GM12873 (cell line): ENCODE data around the gene ETV7.

Experiments used
- TF ChIP-seq, protein P1 (sequence below): IDR thresholded peaks from 2 replicates; pipeline ENCODE4 v1.5.1; 2012; ENCODE audit warnings: low read depth, mild to moderate bottlenecking, moderate library complexity, low read length, control low read depth; ENCODE audit not compliant: insufficient read depth; ENCODE audit errors: missing control alignments

Gene ETV7

DNA sequence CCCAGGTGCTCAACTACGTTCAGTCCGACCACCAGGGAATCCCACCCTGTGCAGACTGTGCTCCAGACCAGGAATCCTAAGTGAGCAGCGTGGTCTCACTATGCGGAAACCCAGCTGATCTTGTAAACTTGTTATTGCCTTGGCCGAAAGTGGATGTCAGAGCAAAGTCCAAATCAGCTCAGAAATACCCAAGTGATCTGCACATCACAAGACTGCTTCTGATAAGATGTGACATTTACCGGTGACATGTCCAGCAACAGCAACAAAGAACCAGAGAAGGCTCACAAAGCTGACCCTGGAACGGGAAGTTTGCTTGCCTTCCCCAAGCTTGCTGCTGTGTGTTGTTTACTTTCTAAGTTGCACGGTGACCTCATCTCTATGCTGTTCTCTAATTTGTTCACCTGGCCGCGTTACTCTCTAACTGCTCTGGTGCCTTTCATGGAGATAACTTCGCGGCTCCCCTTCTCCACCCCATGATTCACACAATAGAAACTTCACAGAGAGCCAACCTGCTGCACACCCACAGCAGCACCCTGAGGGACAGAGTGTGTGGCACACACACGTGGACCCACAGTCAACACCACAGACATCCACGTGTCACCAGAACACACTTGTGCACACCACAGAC lies 52.5 kb downstream of the ETV7 start:
- TF ChIP-seq, protein P1, sequence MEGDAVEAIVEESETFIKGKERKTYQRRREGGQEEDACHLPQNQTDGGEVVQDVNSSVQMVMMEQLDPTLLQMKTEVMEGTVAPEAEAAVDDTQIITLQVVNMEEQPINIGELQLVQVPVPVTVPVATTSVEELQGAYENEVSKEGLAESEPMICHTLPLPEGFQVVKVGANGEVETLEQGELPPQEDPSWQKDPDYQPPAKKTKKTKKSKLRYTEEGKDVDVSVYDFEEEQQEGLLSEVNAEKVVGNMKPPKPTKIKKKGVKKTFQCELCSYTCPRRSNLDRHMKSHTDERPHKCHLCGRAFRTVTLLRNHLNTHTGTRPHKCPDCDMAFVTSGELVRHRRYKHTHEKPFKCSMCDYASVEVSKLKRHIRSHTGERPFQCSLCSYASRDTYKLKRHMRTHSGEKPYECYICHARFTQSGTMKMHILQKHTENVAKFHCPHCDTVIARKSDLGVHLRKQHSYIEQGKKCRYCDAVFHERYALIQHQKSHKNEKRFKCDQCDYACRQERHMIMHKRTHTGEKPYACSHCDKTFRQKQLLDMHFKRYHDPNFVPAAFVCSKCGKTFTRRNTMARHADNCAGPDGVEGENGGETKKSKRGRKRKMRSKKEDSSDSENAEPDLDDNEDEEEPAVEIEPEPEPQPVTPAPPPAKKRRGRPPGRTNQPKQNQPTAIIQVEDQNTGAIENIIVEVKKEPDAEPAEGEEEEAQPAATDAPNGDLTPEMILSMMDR: no peak

DNA sequence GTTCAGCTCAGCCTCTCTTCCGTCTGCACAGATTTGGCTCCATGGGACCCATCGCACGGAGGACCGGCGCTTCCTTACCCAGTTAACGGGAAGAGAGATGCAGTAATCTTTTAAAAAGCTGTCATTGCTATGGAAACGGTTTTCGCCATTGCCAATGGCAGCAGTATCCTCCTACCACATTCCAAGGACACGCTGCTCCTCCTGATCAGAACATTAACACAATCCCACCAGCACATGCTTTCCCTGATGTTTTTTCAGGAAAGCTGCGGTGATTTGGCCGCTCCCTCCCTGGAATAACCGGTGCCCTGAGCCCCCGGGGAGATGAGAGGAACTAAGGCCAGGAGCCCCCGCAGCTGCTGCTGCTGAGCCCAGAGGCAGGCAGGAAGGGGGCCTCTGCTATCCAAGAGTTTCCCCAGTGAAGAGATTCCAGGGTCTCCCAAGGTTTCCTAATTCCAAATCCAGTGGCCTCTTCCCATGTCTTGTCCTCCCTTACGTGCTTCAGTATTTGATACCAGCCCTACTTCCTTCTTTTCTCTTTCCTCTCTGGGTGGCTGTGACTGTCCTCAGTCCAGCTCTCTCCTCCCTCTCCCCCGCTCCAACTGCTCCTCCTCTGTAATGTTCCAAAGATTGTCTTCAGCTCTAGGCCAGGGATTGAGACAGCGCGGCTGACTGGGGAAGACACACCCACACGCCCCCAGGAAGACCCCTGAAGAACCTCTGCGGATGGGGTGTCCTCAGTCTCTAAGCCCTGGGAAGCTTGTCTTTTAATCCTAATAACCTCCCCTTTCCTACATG lies 53.3 kb downstream of the ETV7 start:
- TF ChIP-seq, protein P1: no peak

DNA sequence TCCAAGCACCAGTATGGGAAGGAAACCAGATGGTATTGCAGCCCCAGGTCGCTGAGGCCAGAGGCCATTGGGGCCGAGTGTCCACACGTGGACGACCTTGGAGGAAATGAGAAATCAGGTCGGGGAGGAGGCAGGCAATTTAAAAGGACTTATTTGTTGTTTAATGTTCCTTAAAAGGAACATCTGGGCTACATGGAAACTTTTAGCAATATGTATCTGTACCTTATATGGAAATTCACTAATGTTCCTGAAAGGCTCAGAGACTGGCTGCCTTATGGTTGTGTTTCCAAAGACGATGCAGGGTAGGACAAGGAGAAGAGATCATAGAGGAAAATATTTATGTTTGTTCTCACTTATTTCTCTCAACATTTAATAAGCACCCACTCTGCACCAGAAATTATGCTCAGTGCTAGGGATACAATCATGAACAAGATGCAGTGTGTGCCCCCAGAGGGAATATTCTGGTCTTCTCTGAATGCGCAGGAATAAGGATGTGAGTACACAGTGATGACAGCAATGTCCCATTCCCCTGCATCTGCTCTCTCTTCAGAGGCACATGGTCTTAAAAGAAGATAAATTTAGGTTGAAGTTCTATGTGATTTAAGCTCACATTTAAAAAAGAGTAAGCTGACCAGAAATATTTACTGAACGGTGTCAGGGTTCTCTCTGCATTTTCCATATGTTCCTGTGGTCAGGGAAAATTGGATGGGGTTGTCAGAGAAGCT lies 54.1 kb downstream of the ETV7 start:
- TF ChIP-seq, protein P1: no peak

DNA sequence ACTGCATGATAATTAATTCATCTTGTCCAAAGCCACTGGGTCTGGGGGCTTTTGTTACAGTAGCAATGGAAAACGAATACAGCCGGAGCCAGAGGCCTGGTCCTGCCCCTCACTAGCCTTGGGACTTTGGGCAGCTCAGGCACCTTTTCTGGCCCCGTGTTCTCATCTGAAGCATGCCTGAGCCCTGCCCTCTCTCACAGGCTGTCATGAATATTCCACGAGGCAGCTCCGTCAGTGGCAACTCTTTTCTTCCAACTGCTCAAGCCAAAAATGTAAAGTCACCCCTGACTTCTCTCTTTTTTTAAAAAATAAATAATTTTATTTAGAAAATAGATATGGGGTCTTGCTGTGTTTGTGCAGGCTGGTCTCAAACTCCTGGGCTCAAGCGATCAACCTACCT lies 56.1 kb downstream of the ETV7 start:
- TF ChIP-seq, protein P1: no peak

DNA sequence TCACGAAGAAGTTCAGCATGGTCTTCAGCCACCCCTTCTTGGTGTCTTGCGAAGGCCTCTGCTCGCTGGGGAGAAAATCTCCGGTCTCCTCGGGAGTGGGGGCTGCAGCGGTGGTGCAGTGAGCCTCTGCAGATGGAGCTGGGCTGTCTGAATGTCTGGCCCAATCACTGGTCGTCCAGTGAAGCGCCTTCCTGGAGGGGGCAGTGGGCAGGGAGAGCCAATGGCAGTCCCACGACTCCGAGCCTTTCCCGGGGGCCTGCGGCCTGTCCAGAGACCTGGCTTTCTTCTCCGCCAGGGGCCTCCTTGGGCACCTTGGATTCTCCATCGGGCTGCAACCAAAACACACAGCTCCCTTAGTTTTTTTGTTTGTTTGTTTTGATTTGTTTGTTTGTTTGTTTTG lies 57.1 kb downstream of the ETV7 start:
- TF ChIP-seq, protein P1: no peak

DNA sequence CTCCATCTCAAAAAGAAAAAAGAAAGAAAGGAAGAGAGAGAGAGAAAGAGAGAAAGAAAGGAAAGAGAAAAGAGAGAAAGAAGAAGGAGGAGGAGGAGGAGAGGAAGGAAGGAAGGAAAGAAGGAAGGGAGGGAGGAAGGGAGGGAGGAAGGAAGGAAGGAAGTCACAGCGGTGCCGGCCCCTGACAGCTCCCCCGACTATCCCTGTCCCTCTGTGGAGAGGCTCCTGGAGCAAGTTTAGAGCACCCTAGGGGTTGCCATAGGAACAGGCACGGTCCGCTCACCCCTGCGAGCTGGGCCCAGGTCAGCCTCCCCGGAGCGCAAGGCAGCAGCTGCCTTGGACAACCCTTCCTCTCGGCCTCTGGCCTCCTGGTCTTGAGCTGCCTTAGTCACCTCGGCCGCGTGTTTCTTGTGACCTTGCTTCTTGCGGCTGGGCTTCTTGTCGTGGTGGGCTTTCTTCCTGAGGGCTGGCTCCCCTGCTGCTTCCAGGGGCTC lies 57.6 kb downstream of the ETV7 start:
- TF ChIP-seq, protein P1: no peak

DNA sequence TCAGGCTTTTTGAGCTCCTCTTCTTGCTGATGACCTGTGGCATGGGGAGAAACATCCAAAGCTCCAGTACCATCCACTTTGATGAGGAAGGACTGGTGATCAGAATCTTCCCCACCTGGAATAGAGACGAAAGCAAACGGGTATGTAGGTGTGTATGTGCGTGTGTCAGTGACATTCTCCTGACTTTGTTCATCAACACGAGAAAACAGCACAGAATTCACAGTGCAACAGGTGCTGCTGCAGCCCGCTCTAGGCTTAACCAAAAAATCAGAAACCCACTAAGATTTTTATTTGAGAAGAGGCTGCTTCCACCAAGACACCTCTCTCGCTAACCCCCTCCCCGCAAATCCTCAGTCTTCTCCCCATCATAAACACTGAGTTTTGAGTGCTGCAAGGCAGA lies 58.9 kb downstream of the ETV7 start:
- TF ChIP-seq, protein P1: no peak
